ENCODE measurements around the gene KCNS1. TPM values are rescaled to one million over a fixed set of nuclear protein-coding genes. Genes with fewer than 3 reads are reported as not detected.

KCNS1 gene
- total and polyA plus RNA-seq, 4 donors = 4.0 to 7.9 (median 6.7) TPM

- Histone ChIP-seq H3K4me1 (ENCODE audit: control insufficient read depth, insufficient read depth, low read length) (no peaks in the 10 kb centered on the region), H3K4me3 (ENCODE audit: low read depth, low read length) (no peak overlapping the region), H3K27me3 (ENCODE audit: control insufficient read depth, insufficient read depth, low read length) (peaks cover 3% of the 10 kb centered on the region), H3K27ac (ENCODE audit: low read depth, low read length) (no peak overlapping the region), H3K9me3 (ENCODE audit: control insufficient read depth, insufficient read depth, low read length) (no peaks in the 10 kb centered on the region), H3K36me3 (ENCODE audit: control insufficient read depth, insufficient read depth, low read length) (no peaks in the 10 kb centered on the region)
- 80% methylated on average over 1 of the region's 2 CpGs for WGBS (ENCODE audit: insufficient coverage)
- no peak for DNase-seq (ENCODE audit: low read depth in 4 of 6, low spot score in 6 of 6)
Measured at GRCh38 chr20:45119556-45120266, 18.8 kb upstream of the KCNS1 start.

DNA sequence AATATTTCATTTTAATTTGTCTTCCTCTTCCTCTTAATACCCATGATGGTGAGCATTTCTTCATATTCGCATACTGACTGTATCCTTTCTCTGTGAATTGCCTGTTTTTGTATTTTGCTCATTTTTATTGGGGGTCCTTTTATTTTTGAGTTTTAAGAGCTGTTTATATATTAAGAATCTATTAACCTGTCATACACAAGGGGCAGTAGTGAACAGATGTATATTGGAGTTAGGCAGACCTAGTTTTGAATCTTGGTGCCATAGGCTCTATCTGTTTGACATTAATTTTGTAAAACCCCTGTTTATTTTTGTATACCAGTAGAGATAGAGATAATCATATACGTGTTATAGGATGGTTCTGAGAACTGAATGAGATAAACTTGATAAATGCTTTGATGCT, 17.1 kb upstream of the KCNS1 start:
- WGBS (ENCODE audit: insufficient coverage) = no CpG with 5 or more reads among the region's 2 CpGs
- no peak overlapping the region for H3K27ac ChIP-seq (ENCODE audit: low read depth, low read length)
- no peaks in the 10 kb centered on the region for H3K36me3 ChIP-seq (ENCODE audit: control insufficient read depth, insufficient read depth, low read length)
- no peak for DNase-seq (ENCODE audit: low read depth in 4 of 6, low spot score in 6 of 6)
- no peak overlapping the region for H3K4me3 ChIP-seq (ENCODE audit: low read depth, low read length)
- no peaks in the 10 kb centered on the region for H3K9me3 ChIP-seq (ENCODE audit: control insufficient read depth, insufficient read depth, low read length)
- H3K4me1 ChIP-seq (ENCODE audit: control insufficient read depth, insufficient read depth, low read length) = no peaks in the 10 kb centered on the region
- H3K27me3 ChIP-seq (ENCODE audit: control insufficient read depth, insufficient read depth, low read length) = no peaks in the 10 kb centered on the region

DNA sequence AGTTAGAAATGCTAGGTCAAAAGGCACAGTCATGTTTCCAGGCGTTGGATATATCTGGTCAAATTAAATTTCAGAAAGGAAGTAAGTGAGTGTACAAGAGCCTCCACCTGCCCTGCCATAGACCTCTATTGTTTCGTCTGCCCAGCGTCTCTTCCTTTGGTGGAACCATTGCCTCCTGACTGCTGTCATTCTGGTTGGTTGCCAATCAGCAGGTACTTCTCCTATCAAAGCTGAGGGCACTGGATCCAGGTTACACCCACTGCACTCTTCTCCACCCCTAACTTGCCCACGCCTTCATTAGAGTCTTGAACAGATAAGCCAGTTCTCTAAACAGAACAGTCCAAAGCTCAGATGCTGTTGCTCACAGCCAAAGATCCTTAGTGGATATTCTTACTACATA, 16.7 kb upstream of the KCNS1 start:
- Histone ChIP-seq H3K36me3 (ENCODE audit: control insufficient read depth, insufficient read depth, low read length) (no peaks in the 10 kb centered on the region), H3K9me3 (ENCODE audit: control insufficient read depth, insufficient read depth, low read length) (no peaks in the 10 kb centered on the region), H3K27ac (ENCODE audit: low read depth, low read length) (no peak overlapping the region), H3K4me3 (ENCODE audit: low read depth, low read length) (no peak overlapping the region), H3K27me3 (ENCODE audit: control insufficient read depth, insufficient read depth, low read length) (no peaks in the 10 kb centered on the region), H3K4me1 (ENCODE audit: control insufficient read depth, insufficient read depth, low read length) (no peaks in the 10 kb centered on the region)
- 88% methylated on average over 4 of the region's 4 CpGs for WGBS (ENCODE audit: insufficient coverage)
- DNase-seq (ENCODE audit: low read depth in 4 of 6, low spot score in 6 of 6) = no peak

- no peak overlapping the region for H3K4me3 ChIP-seq (ENCODE audit: low read depth, low read length)
- no peak for DNase-seq (ENCODE audit: low read depth in 4 of 6, low spot score in 6 of 6)
Measured at GRCh38 chr20:45115829-45116228, 14.9 kb upstream of the KCNS1 start.

GRCh38 chr20:45115386-45115774, 14.5 kb upstream of the KCNS1 start:
- no peak for DNase-seq (ENCODE audit: low read depth in 4 of 6, low spot score in 6 of 6)
- 79% methylated on average over 3 of the region's 3 CpGs for WGBS (ENCODE audit: insufficient coverage)

More at GRCh38 chr20:45115829-45116228, 14.9 kb upstream of the KCNS1 start:
- peaks cover 5% of the 10 kb centered on the region for H3K4me1 ChIP-seq (ENCODE audit: control insufficient read depth, insufficient read depth, low read length)
- H3K9me3 ChIP-seq (ENCODE audit: control insufficient read depth, insufficient read depth, low read length) = no peaks in the 10 kb centered on the region
- H3K27me3 ChIP-seq (ENCODE audit: control insufficient read depth, insufficient read depth, low read length) = no peaks in the 10 kb centered on the region
- WGBS (ENCODE audit: insufficient coverage) = no CpG with 5 or more reads among the region's 4 CpGs
- no peak overlapping the region for H3K27ac ChIP-seq (ENCODE audit: low read depth, low read length)
- H3K36me3 ChIP-seq (ENCODE audit: control insufficient read depth, insufficient read depth, low read length) = no peaks in the 10 kb centered on the region

DNA sequence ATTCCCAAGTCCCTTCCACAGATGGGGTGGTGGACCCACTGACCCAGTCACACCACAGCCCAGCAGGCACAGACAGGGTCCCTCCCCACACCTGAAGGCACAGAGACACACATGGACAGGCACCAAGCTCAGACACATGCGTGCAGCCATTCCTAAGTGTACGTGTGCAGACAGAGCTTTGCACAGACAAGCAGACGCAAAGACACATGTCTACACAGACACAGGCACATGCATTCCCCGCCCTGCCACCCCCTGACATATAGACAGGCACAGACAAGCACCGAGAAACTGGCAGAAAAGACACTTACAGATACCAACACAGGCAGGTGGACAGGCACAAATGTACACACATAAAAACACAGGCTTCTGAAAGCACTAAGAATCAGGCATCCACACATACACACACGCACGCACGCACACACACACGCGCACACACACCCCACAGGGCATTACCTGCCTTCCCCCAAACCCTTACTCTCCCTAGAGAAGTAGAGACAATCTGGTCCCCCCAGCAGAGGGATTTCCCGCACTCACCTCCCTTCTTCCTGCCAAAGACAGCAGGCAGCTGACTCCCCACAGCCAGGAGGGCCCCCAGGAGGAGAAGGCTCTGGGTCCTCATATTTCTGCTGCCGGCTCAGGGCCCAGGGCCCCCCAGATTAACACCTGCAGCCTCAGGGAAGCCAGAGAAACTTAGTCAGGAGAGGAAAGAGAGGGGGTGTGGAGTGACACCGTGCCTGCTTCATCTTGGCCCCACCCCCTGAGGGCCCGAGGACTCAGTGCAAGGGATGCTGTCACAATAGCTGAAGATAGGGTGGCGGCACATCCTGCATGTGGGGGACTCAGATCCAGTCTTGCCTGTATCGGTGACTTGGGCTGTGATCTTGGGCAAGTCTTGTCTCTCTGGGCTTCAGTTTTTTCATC, 13.8 kb upstream of the KCNS1 start, which contains the start of gene WFDC5:
Gene WFDC5, minus strand, starts transcription at position 710 of the 921 bp plus-strand sequence. Its CDS starts 91 bp downstream, at position 619.
- Histone ChIP-seq H3K27ac (ENCODE audit: low read depth, low read length) (no peak within 1 kb of the TSS), H3K9me3 (ENCODE audit: control insufficient read depth, insufficient read depth, low read length) (no peaks in the 10 kb centered on the region), H3K27me3 (ENCODE audit: control insufficient read depth, insufficient read depth, low read length) (no peaks in the 10 kb centered on the region), H3K4me1 (ENCODE audit: control insufficient read depth, insufficient read depth, low read length) (peaks cover 5% of the 10 kb centered on the region), H3K36me3 (ENCODE audit: control insufficient read depth, insufficient read depth, low read length) (no peaks in the 10 kb centered on the region), H3K4me3 (ENCODE audit: low read depth, low read length) (no peak within 1 kb of the TSS)
- 71% methylated on average over 16 of the region's 16 CpGs for WGBS (ENCODE audit: insufficient coverage)
- no peak for DNase-seq (ENCODE audit: low read depth in 4 of 6, low spot score in 6 of 6)

More at GRCh38 chr20:45115386-45115774, 14.5 kb upstream of the KCNS1 start:
- H3K27ac ChIP-seq (ENCODE audit: low read depth, low read length) = no peak overlapping the region
- H3K36me3 ChIP-seq (ENCODE audit: control insufficient read depth, insufficient read depth, low read length) = no peaks in the 10 kb centered on the region
- H3K4me3 ChIP-seq (ENCODE audit: low read depth, low read length) = no peak overlapping the region
- no peaks in the 10 kb centered on the region for H3K9me3 ChIP-seq (ENCODE audit: control insufficient read depth, insufficient read depth, low read length)
- peaks cover 5% of the 10 kb centered on the region for H3K4me1 ChIP-seq (ENCODE audit: control insufficient read depth, insufficient read depth, low read length)
- H3K27me3 ChIP-seq (ENCODE audit: control insufficient read depth, insufficient read depth, low read length) = no peaks in the 10 kb centered on the region

DNA sequence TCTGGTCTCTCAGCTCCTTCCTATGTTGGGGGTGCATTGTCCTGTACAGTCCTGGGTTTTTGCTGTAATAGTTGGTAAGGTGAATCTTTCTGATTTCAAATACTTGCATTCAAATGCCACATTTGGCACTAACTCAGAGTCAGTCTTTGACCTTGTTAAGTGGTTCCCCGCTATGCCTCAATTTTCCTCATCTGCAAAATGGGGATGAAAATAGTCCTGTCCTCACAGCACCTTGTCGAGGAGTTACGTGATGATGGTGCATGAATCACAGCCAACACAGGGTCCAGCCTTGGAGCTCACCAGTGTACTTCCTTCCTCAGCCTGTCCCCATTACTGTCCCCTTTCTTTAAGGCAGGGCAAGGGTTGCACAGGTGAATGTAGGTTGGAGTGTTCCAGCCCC, 12.9 kb upstream of the KCNS1 start:
- Histone ChIP-seq H3K27ac (ENCODE audit: low read depth, low read length) (no peak overlapping the region), H3K4me1 (ENCODE audit: control insufficient read depth, insufficient read depth, low read length) (peaks cover 5% of the 10 kb centered on the region), H3K36me3 (ENCODE audit: control insufficient read depth, insufficient read depth, low read length) (no peaks in the 10 kb centered on the region), H3K27me3 (ENCODE audit: control insufficient read depth, insufficient read depth, low read length) (no peaks in the 10 kb centered on the region), H3K9me3 (ENCODE audit: control insufficient read depth, insufficient read depth, low read length) (no peaks in the 10 kb centered on the region), H3K4me3 (ENCODE audit: low read depth, low read length) (no peak overlapping the region)
- DNase-seq (ENCODE audit: low read depth in 4 of 6, low spot score in 6 of 6) = no peak
- 100% methylated on average over 3 of the region's 3 CpGs for WGBS (ENCODE audit: insufficient coverage)

- Histone ChIP-seq H3K4me1 (ENCODE audit: control insufficient read depth, insufficient read depth, low read length) (peaks cover 5% of the 10 kb centered on the region), H3K4me3 (ENCODE audit: low read depth, low read length) (no peak overlapping the region), H3K9me3 (ENCODE audit: control insufficient read depth, insufficient read depth, low read length) (no peaks in the 10 kb centered on the region), H3K27me3 (ENCODE audit: control insufficient read depth, insufficient read depth, low read length) (no peaks in the 10 kb centered on the region), H3K27ac (ENCODE audit: low read depth, low read length) (no peak overlapping the region), H3K36me3 (ENCODE audit: control insufficient read depth, insufficient read depth, low read length) (no peaks in the 10 kb centered on the region)
- DNase-seq (ENCODE audit: low read depth in 4 of 6, low spot score in 6 of 6) = no peak
Measured at GRCh38 chr20:45112754-45113153, 11.8 kb upstream of the KCNS1 start.

DNA sequence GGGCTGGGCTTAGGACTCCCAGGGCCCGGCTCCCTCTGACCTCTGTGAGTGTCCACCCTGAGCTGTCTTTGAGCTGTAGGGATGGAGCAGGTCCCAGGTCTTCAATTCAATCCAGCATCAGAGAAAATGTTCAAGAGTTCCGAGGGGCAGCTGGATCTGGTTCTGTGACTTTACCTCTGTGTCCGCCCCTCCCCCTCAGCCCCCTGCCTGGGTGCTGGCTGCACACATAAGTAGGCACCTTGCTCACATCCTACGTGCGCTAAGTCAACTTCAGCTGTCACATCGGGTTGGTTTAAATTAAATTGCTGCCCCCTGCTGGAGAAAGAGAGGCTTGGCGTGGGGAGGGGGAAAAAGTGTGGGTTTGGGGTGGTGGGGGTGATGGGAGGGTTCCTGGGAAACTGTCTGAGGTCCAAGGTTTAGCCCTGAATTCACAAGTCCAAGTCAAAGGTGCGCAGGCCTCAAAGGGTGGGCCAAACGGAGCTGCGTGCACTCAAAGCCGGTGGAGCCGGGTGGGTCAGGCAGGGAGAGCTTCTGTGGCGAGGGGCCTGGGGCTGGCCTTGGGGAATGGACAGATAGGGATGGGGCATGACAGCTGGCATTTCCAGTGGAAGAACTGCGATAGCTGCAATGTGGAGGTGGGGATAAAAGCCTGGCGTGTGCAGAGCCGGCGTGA, 11.0 kb upstream of the KCNS1 start:
- peaks cover 5% of the 10 kb centered on the region for H3K4me1 ChIP-seq (ENCODE audit: control insufficient read depth, insufficient read depth, low read length)
- no peaks in the 10 kb centered on the region for H3K27me3 ChIP-seq (ENCODE audit: control insufficient read depth, insufficient read depth, low read length)
- H3K27ac ChIP-seq (ENCODE audit: low read depth, low read length) = no peak overlapping the region
- no peak overlapping the region for H3K4me3 ChIP-seq (ENCODE audit: low read depth, low read length)
- DNase-seq (ENCODE audit: low read depth in 4 of 6, low spot score in 6 of 6) = no peak
- no peaks in the 10 kb centered on the region for H3K9me3 ChIP-seq (ENCODE audit: control insufficient read depth, insufficient read depth, low read length)
- 68% methylated on average over 13 of the region's 17 CpGs for WGBS (ENCODE audit: insufficient coverage)
- H3K36me3 ChIP-seq (ENCODE audit: control insufficient read depth, insufficient read depth, low read length) = no peaks in the 10 kb centered on the region

Data from spinal cord (tissue), 10 donors.